Measurements from ENCODE around the gene NEGR1.
"Not testable (repeated sequence)": the region's sequence is repeated elsewhere in the genome, so short reads cannot be mapped to it uniquely, and the experiment has no call there.

The NEGR1 gene

DNA sequence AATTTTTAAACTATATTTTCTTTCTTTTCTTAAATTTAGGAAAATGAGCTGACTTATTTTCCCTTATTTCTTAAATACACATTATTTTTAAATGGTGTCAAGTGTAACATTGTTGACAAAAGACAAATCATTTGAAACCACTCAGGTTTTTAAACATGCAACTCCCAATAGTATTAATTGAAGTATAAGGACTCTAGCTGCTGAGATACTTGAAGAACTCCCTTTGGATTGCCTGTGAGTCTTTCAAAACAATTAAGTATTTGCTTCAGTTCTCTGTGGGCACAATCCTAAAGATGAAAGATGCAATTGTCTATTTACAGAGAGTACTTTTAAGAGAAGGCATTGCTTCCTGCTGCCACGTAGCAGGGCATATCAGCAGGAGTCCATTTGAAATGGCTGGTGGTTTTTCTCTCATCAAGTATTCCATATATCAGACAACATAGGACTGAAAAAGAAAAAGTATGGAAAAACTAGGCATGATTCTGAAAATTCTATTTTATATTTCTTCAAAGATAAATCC, 373.4 kb downstream of the NEGR1 start:
- in situ Hi-C loops (cut with MboI; ENCODE audit: low pct_unique_long_range_greater_than_20kb, low sequenced_read_pairs, unreplicated experiment) = no loop called here
- TF ChIP-seq, protein P1, sequence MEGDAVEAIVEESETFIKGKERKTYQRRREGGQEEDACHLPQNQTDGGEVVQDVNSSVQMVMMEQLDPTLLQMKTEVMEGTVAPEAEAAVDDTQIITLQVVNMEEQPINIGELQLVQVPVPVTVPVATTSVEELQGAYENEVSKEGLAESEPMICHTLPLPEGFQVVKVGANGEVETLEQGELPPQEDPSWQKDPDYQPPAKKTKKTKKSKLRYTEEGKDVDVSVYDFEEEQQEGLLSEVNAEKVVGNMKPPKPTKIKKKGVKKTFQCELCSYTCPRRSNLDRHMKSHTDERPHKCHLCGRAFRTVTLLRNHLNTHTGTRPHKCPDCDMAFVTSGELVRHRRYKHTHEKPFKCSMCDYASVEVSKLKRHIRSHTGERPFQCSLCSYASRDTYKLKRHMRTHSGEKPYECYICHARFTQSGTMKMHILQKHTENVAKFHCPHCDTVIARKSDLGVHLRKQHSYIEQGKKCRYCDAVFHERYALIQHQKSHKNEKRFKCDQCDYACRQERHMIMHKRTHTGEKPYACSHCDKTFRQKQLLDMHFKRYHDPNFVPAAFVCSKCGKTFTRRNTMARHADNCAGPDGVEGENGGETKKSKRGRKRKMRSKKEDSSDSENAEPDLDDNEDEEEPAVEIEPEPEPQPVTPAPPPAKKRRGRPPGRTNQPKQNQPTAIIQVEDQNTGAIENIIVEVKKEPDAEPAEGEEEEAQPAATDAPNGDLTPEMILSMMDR (IDR thresholded peaks at IDR 0.05; ENCODE audit: extremely low read depth, insufficient read depth, missing control alignments) = no peak
- DNase-seq (ENCODE audit: low spot score) = no peak

DNA sequence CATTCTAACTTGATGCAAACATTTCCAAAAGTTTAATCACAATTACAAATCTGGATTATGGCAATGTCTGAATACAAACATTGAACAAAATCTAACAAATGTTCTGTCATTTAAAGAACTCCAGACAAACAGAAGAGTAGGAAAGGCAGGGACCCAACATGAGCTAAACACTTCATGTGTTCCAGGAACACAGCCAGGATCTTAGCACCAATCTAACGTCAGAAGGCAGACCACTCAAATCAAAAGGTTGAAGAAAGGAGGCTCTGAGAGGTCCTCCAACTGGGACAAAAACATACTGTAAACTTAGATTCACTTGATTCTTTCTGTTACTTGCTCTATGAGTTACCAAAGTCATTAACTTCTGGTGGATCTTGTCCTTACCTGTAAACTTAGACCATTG, 374.0 kb downstream of the NEGR1 start:
- DNase-seq (ENCODE audit: low spot score) = no peak
- TF ChIP-seq, protein P1 (IDR thresholded peaks at IDR 0.05; ENCODE audit: extremely low read depth, insufficient read depth, missing control alignments) = no peak
- in situ Hi-C loops (cut with MboI; ENCODE audit: low pct_unique_long_range_greater_than_20kb, low sequenced_read_pairs, unreplicated experiment) = no loop called here

- DNase-seq (ENCODE audit: low spot score) = no peak
- TF ChIP-seq, protein P1 (IDR thresholded peaks at IDR 0.05; ENCODE audit: extremely low read depth, insufficient read depth, missing control alignments) = no peak
- in situ Hi-C loops (cut with MboI; ENCODE audit: low pct_unique_long_range_greater_than_20kb, low sequenced_read_pairs, unreplicated experiment) = no loop called here
These were observed 382.5 kb downstream of the NEGR1 start for GRCh38 chr1:71899881-71900280.

DNA sequence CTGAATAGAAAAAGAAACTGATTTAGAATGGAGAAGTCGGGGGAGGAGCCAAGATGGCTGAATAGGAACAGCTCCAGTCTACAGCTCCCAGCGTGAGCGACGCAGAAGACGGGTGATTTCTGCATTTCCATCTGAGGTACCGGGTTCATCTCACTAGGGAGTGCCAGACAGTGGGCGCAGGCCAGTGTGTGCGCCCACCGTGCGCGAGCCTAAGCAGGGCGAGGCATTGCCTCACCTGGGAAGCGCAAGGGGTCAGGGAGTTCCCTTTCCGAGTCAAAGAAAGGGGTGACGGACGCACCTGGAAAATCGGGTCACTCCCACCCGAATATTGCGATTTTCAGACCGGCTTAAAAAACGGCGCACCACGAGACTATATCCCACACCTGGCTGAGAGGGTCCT, 394.2 kb downstream of the NEGR1 start:
- in situ Hi-C loops (cut with MboI; ENCODE audit: low pct_unique_long_range_greater_than_20kb, low sequenced_read_pairs, unreplicated experiment); DNase-seq (ENCODE audit: low spot score): not testable (repeated sequence)

DNA sequence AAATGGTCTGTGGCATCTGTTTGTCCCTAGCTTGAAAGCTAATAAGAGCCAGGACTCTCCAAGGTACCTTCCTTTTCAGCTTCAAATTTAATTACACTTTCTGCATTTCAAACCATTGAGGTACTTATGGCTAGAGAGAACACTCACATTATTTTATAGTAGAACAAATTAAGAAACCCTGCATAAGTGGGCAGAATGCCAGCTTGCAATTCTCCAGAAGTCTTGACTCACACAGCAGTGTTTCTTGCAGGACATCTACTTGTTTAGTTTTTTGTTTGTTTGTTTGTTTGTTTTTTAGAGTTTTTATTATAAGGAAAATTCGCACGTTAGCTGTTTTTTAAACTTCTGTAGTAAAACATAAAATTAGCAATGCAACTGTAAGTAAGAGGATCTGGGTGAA, 397.2 kb downstream of the NEGR1 start:
- TF ChIP-seq, protein P1 (IDR thresholded peaks at IDR 0.05; ENCODE audit: extremely low read depth, insufficient read depth, missing control alignments) = no peak
- no peak for DNase-seq (ENCODE audit: low spot score)
- in situ Hi-C loops (cut with MboI; ENCODE audit: low pct_unique_long_range_greater_than_20kb, low sequenced_read_pairs, unreplicated experiment) = no loop called here

GRCh38 chr1:71882637-71883036, 399.7 kb downstream of the NEGR1 start:
- DNase-seq (ENCODE audit: low spot score) = no peak
- TF ChIP-seq, protein P1 (IDR thresholded peaks at IDR 0.05; ENCODE audit: extremely low read depth, insufficient read depth, missing control alignments) = no peak
- in situ Hi-C loops (cut with MboI; ENCODE audit: low pct_unique_long_range_greater_than_20kb, low sequenced_read_pairs, unreplicated experiment) = no loop called here

DNA sequence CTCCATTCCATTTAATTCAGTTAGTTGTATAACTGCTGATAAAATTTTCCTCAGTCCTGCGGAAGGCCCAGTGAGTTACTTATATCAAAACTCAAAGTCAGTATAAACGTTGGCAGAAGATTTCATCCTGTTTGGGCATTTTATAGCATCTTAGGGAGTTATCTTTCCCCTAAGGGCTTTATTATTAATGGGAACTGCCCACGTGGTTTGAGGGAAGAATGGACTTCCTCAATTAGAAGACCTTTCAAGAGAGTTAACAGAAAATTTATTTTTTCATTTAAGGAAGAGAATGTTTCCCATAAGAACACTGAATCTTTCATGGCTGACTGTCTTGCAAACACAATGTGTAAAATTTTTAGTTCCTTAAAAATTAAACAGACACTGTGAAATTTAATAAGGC, 400.1 kb downstream of the NEGR1 start:
- in situ Hi-C loops (cut with MboI; ENCODE audit: low pct_unique_long_range_greater_than_20kb, low sequenced_read_pairs, unreplicated experiment) = no loop called here
- TF ChIP-seq, protein P1 (IDR thresholded peaks at IDR 0.05; ENCODE audit: extremely low read depth, insufficient read depth, missing control alignments) = no peak
- DNase-seq (ENCODE audit: low spot score) = no peak

All from GM13977 (cell line).